ENCODE measurements around the gene DNAH2.

DNAH2 gene

GRCh38 chr17:7716901-7717755, at the start of gene DNAH2:
DNAH2 (plus strand) TSS chr17:7717744; CDS start chr17:7719735, 1,991 bp downstream.
- DNase-seq: peak; percentile 75 to 94 (median 86)
- intact Hi-C loops (cut with DNase I): no loop called here

GRCh38 chr17:7668482-7668881, 49.1 kb upstream of the DNAH2 start:
- DNase-seq: no peak
- intact Hi-C loops (cut with DNase I): no loop called here

- DNase-seq: no peak
- intact Hi-C loops (cut with DNase I): no loop called here
Observed at GRCh38 chr17:7673239-7673638, 44.3 kb upstream of the DNAH2 start.

- no peak for DNase-seq
- intact Hi-C loops (cut with DNase I): no loop called here
Observed at GRCh38 chr17:7674934-7675333, 42.6 kb upstream of the DNAH2 start.

GRCh38 chr17:7676533-7676932, 41.0 kb upstream of the DNAH2 start:
- intact Hi-C loops (cut with DNase I): no loop called here
- no peak for DNase-seq

- intact Hi-C loops (cut with DNase I): no loop called here
- DNase-seq: no peak
Observed at GRCh38 chr17:7677388-7678067, 40.0 kb upstream of the DNAH2 start.

- intact Hi-C loops (cut with DNase I): loop anchor here (5.0 to 10.0 kb wide), 2 partner anchors 58 to 100 kb away; partner anchors contain the start of genes MPDU1 and SAT2
- no peak for DNase-seq
Observed at GRCh38 chr17:7684851-7685532, 32.6 kb upstream of the DNAH2 start.

GRCh38 chr17:7685533-7686221, 31.9 kb upstream of the DNAH2 start:
- DNase-seq: peak; percentile 89 to 98 (median 96)
- intact Hi-C loops (cut with DNase I): loop anchor here (5.0 to 10.0 kb wide), 2 partner anchors 58 to 101 kb away; partner anchors contain the start of genes MPDU1 and SAT2

GRCh38 chr17:7686222-7687071, 31.1 kb upstream of the DNAH2 start:
- peak; percentile 64 to 92 (median 84) for DNase-seq
- intact Hi-C loops (cut with DNase I): loop anchor here (5.0 to 10.0 kb wide), 2 partner anchors 59 to 102 kb away; partner anchors contain the start of genes MPDU1 and SAT2

- DNase-seq: peak; percentile 84 to 97 (median 92)
- intact Hi-C loops (cut with DNase I): loop anchor here (5.0 to 10.0 kb wide), 2 partner anchors 60 to 102 kb away; partner anchors contain the start of genes MPDU1 and SAT2
Observed at GRCh38 chr17:7687072-7687907, 30.3 kb upstream of the DNAH2 start, which contains the start of gene TP53. TP53 (minus strand) TSS chr17:7687490; CDS start chr17:7676594, 10,896 bp downstream.

GRCh38 chr17:7687908-7688807, 29.4 kb upstream of the DNAH2 start, which contains the start of gene WRAP53:
WRAP53 (plus strand) TSS chr17:7688477; CDS start chr17:7688649, 172 bp downstream.
- peak; percentile 95 to 99 (median 98) for DNase-seq
- intact Hi-C loops (cut with DNase I): loop anchor here (5.0 to 10.0 kb wide), 2 partner anchors 61 to 103 kb away; partner anchors contain the start of genes MPDU1 and SAT2

GRCh38 chr17:7688808-7689316, 28.7 kb upstream of the DNAH2 start:
- DNase-seq: no peak
- intact Hi-C loops (cut with DNase I): loop anchor here (5.0 to 10.0 kb wide), 2 partner anchors 62 to 104 kb away; partner anchors contain the start of genes MPDU1 and SAT2

- no peak for DNase-seq
- intact Hi-C loops (cut with DNase I): no loop called here
Observed at GRCh38 chr17:7695586-7695985, 22.0 kb upstream of the DNAH2 start.

GRCh38 chr17:7697828-7698588, 19.5 kb upstream of the DNAH2 start:
- intact Hi-C loops (cut with DNase I): no loop called here
- DNase-seq: no peak

- no peak for DNase-seq
Observed at GRCh38 chr17:7700510-7700909, 17.0 kb upstream of the DNAH2 start.

More at GRCh38 chr17:7700510-7700909, 17.0 kb upstream of the DNAH2 start:
- intact Hi-C loops (cut with DNase I): no loop called here
